Loucy (cell line): ENCODE data around the gene FAM163B.

Experiments
- CTCF ChIP-seq: fragments of 200-600 bp; sonication (generic); conservative IDR thresholded peaks from 2 replicates; pipeline ENCODE4 v1.5.1; 2014; ENCODE audit warnings: mild to moderate bottlenecking, antibody characterized with exemption, low read length
- EZH2phosphoT487 ChIP-seq: fragments of 200-600 bp; IDR thresholded peaks from 2 replicates; pipeline ENCODE4 v1.6.1; 2018; ENCODE audit warnings: antibody characterized with exemption, mild to moderate bottlenecking, moderate library complexity, borderline replicate concordance

GRCh38 chr9:133564451-133565116 is 44.6 kb downstream of the FAM163B start:
- TF ChIP-seq EZH2phosphoT487 = no peak
- TF ChIP-seq CTCF = no peak
